Activated T-helper 1 cell treated with anti-CD3 and anti-CD28 coated beads, Interleukin-12 subunit alpha, Interleukin-12 subunit beta, Interleukin-2, Interleukin-4 antibody, amounts not matched to agents 30 ng/mL and 10 ng/mL and 1 ng/mL, durations not matched to agents 14 hours and 24 hours and 36 hours (primary cell): ENCODE measurements around the gene HLF. TPM values are rescaled to one million over a fixed set of nuclear protein-coding genes. Genes with fewer than 3 reads are reported as not detected.
A peak's percentile ranks its signal among the peaks of the same experiment; 100 is the strongest.

Experiments
- DNase-seq: peaks from one replicate; pipeline ENCODE4 v3.0.0; 2021; ENCODE audit warnings: low spot score
- H3K27ac Mint-ChIP-seq: one replicate; pipeline ENCODE4 v1.8.0; 2021; ENCODE audit warnings: mild to moderate bottlenecking, mixed read lengths
- H3K27me3 Mint-ChIP-seq: one replicate; pipeline ENCODE4 v1.8.0; 2022; ENCODE audit warnings: mild to moderate bottlenecking, moderate library complexity, mixed read lengths; ENCODE audit not compliant: insufficient read depth
- H3K36me3 Mint-ChIP-seq: one replicate; pipeline ENCODE4 v1.8.0; 2021; ENCODE audit warnings: low read depth, mixed read lengths
- H3K4me1 Mint-ChIP-seq: one replicate; pipeline ENCODE4 v1.8.0; 2021; ENCODE audit warnings: low read depth, mixed read lengths
- H3K4me3 Mint-ChIP-seq: one replicate; pipeline ENCODE4 v1.8.0; 2021; ENCODE audit warnings: mild to moderate bottlenecking, moderate library complexity, mixed read lengths
- H3K9me3 Mint-ChIP-seq: one replicate; pipeline ENCODE4 v1.8.0; 2021; ENCODE audit warnings: mixed read lengths
- intact Hi-C: fragments of 100-400 bp; cut with micrococcal nuclease; formaldehyde crosslinking; loops from one replicate; pipeline ENCODE4 v1.15.1; 2024
- total RNA-seq: library from RNA; stranded (reverse); gene quantifications from 2 replicates; pipeline ENCODE4 v1.2.3, GENCODE V29; 2022

HLF gene
- total RNA-seq, 1 donor from 2014 or later, result 0.36 TPM

GRCh38 chr17:55237268-55237667, 27.5 kb upstream of the HLF start:
- Mint-ChIP-seq H3K36me3 (no peaks in the 10 kb centered on the region), H3K9me3 (no peaks in the 10 kb centered on the region), H3K4me1 (peaks cover 17% of the 10 kb centered on the region), H3K27me3 (peaks cover 34% of the 10 kb centered on the region), H3K27ac (no peak overlapping the region), H3K4me3 (peak overlapping the region; percentile 58)
- DNase-seq, result no peak
- intact Hi-C loops, result loop anchor here (5.0 kb wide), 1 partner anchor 200 kb away; no protein-coding TSS in a partner anchor

DNA sequence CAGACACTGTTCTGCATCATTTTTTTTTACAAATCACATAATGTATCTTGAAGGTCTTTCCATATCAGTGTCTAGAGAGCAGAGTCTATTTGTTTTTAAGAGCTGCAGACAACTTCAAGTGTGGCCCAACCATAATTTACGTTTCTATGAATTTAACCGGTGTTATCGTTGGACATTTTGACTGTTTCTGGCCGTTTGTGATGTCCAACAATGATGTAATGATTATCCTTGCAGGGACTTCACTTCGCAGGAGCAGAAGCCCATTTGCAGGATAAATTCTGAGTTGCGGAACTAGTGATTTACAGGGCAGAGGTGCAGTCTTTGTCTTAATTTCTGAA, 26.9 kb upstream of the HLF start:
- peak overlapping the region; percentile 56 for H3K4me3 Mint-ChIP-seq
- H3K36me3 Mint-ChIP-seq, result no peaks in the 10 kb centered on the region
- peaks cover 17% of the 10 kb centered on the region for H3K4me1 Mint-ChIP-seq
- no peak for DNase-seq
- intact Hi-C loops, result loop anchor here (1.0 to 5.0 kb wide), 5 partner anchors 26 to 270 kb away; partner anchors contain the start of genes COX11, HLF and STXBP4
- H3K27ac Mint-ChIP-seq, result no peak overlapping the region
- peaks cover 34% of the 10 kb centered on the region for H3K27me3 Mint-ChIP-seq
- H3K9me3 Mint-ChIP-seq, result no peaks in the 10 kb centered on the region

- H3K27ac Mint-ChIP-seq, result peak overlapping the region; percentile 69
- H3K9me3 Mint-ChIP-seq, result no peaks in the 10 kb centered on the region
- peaks cover 34% of the 10 kb centered on the region for H3K27me3 Mint-ChIP-seq
- H3K4me1 Mint-ChIP-seq, result peaks cover 17% of the 10 kb centered on the region
- peak overlapping the region; percentile 81 for H3K4me3 Mint-ChIP-seq
- no peaks in the 10 kb centered on the region for H3K36me3 Mint-ChIP-seq
- intact Hi-C loops, result loop anchor here (1.0 to 5.0 kb wide), 5 partner anchors 26 to 270 kb away; partner anchors contain the start of genes COX11, HLF and STXBP4
- peak; percentile 75 for DNase-seq
Observed at GRCh38 chr17:55238179-55238930, 26.4 kb upstream of the HLF start.

DNA sequence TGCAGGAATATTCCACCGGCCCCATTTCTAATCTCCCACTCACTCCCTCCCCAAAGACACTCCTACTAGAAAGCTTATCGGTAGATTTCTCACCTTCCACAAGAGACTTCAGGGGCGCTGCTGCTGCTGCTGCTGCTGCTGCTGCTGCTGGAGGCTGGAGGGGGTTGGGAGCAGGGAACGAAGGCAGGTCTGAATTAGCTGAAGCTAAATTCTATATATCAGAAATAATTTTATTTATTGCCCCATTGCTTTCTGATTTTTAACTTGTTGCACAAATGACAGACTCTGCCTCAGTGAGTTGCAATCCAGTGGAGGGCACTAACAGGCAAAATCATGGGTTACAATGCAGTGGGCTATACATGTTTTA, 25.8 kb upstream of the HLF start:
- peaks cover 17% of the 10 kb centered on the region for H3K4me1 Mint-ChIP-seq
- H3K27me3 Mint-ChIP-seq, result peaks cover 38% of the 10 kb centered on the region
- DNase-seq, result no peak
- H3K36me3 Mint-ChIP-seq, result no peaks in the 10 kb centered on the region
- intact Hi-C loops, result loop anchor here (1.0 to 5.0 kb wide), 5 partner anchors 25 to 271 kb away; partner anchors contain the start of genes COX11, HLF and STXBP4
- H3K9me3 Mint-ChIP-seq, result no peaks in the 10 kb centered on the region
- peak overlapping the region; percentile 81 for H3K4me3 Mint-ChIP-seq
- H3K27ac Mint-ChIP-seq, result peak overlapping the region; percentile 69

GRCh38 chr17:55241097-55241496, 23.7 kb upstream of the HLF start:
- Mint-ChIP-seq H3K36me3 (no peaks in the 10 kb centered on the region), H3K27ac (no peak overlapping the region), H3K9me3 (no peaks in the 10 kb centered on the region), H3K27me3 (peaks cover 50% of the 10 kb centered on the region), H3K4me1 (peaks cover 17% of the 10 kb centered on the region), H3K4me3 (no peak overlapping the region)
- no peak for DNase-seq
- intact Hi-C loops, result no loop called here

GRCh38 chr17:55242476-55242875, 22.3 kb upstream of the HLF start:
- peaks cover 53% of the 10 kb centered on the region for H3K27me3 Mint-ChIP-seq
- H3K27ac Mint-ChIP-seq, result no peak overlapping the region
- no peaks in the 10 kb centered on the region for H3K36me3 Mint-ChIP-seq
- H3K4me1 Mint-ChIP-seq, result peaks cover 11% of the 10 kb centered on the region
- no peaks in the 10 kb centered on the region for H3K9me3 Mint-ChIP-seq
- intact Hi-C loops, result no loop called here
- H3K4me3 Mint-ChIP-seq, result no peak overlapping the region
- no peak for DNase-seq

GRCh38 chr17:55245986-55246385, 18.8 kb upstream of the HLF start:
- H3K27me3 Mint-ChIP-seq, result peaks cover 36% of the 10 kb centered on the region
- no peak for DNase-seq
- no peaks in the 10 kb centered on the region for H3K4me1 Mint-ChIP-seq
- H3K9me3 Mint-ChIP-seq, result no peaks in the 10 kb centered on the region
- H3K4me3 Mint-ChIP-seq, result no peak overlapping the region
- H3K27ac Mint-ChIP-seq, result no peak overlapping the region
- intact Hi-C loops, result no loop called here
- no peaks in the 10 kb centered on the region for H3K36me3 Mint-ChIP-seq

GRCh38 chr17:55246583-55246982, 18.2 kb upstream of the HLF start:
- H3K4me3 Mint-ChIP-seq, result no peak overlapping the region
- no peaks in the 10 kb centered on the region for H3K36me3 Mint-ChIP-seq
- peaks cover 37% of the 10 kb centered on the region for H3K27me3 Mint-ChIP-seq
- H3K4me1 Mint-ChIP-seq, result no peaks in the 10 kb centered on the region
- intact Hi-C loops, result no loop called here
- no peaks in the 10 kb centered on the region for H3K9me3 Mint-ChIP-seq
- no peak for DNase-seq
- no peak overlapping the region for H3K27ac Mint-ChIP-seq

DNA sequence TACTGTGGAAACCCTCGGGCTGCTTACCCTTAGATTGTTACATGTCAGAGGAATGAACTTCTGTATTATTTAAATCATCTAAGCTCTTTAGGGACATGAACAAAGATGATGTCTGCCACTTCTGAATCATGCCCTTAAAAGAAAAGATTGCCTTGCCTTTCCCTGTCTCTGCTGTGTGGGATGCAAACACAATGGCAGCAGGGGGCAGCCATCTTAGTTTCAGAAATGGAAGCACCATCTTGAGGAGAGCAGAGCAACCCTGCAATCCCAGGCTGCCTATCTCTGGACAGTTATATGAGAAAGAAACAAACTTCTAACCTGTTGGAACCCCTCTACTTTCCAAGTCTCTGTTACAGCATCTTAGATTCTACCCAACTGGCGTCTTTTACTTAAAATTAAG, 16.7 kb upstream of the HLF start:
- intact Hi-C loops, result no loop called here
- DNase-seq, result no peak
- H3K4me3 Mint-ChIP-seq, result no peak overlapping the region
- no peaks in the 10 kb centered on the region for H3K4me1 Mint-ChIP-seq
- H3K36me3 Mint-ChIP-seq, result no peaks in the 10 kb centered on the region
- H3K9me3 Mint-ChIP-seq, result no peaks in the 10 kb centered on the region
- no peak overlapping the region for H3K27ac Mint-ChIP-seq
- H3K27me3 Mint-ChIP-seq, result peaks cover 31% of the 10 kb centered on the region

GRCh38 chr17:55249861-55250260, 14.9 kb upstream of the HLF start:
- H3K9me3 Mint-ChIP-seq, result no peaks in the 10 kb centered on the region
- H3K27ac Mint-ChIP-seq, result no peak overlapping the region
- peaks cover 20% of the 10 kb centered on the region for H3K27me3 Mint-ChIP-seq
- H3K36me3 Mint-ChIP-seq, result no peaks in the 10 kb centered on the region
- H3K4me1 Mint-ChIP-seq, result no peaks in the 10 kb centered on the region
- H3K4me3 Mint-ChIP-seq, result no peak overlapping the region
- DNase-seq, result no peak
- intact Hi-C loops, result no loop called here

DNA sequence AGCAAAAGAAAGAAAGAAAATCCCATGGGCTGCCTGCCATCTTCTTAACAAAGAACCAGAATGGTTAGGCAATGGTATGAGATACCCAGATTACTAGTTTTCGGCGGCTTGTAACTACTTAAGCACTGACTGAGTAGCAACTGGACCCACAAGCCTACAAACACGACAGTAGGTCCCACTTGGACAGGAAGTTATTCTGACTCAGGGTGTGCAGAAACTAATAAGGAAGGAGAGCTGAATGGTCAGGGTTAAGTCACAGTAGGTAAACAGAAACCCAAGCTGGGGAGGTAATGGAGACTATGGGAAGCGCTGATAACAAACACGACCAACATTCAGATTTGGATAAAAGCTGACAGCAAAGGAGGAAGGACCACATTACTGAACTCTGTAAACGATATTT, 10.4 kb upstream of the HLF start:
- H3K27me3 Mint-ChIP-seq, result peaks cover 21% of the 10 kb centered on the region
- H3K4me1 Mint-ChIP-seq, result no peaks in the 10 kb centered on the region
- no peaks in the 10 kb centered on the region for H3K9me3 Mint-ChIP-seq
- no peak for DNase-seq
- no peak overlapping the region for H3K4me3 Mint-ChIP-seq
- H3K36me3 Mint-ChIP-seq, result no peaks in the 10 kb centered on the region
- H3K27ac Mint-ChIP-seq, result no peak overlapping the region
- intact Hi-C loops, result no loop called here

DNA sequence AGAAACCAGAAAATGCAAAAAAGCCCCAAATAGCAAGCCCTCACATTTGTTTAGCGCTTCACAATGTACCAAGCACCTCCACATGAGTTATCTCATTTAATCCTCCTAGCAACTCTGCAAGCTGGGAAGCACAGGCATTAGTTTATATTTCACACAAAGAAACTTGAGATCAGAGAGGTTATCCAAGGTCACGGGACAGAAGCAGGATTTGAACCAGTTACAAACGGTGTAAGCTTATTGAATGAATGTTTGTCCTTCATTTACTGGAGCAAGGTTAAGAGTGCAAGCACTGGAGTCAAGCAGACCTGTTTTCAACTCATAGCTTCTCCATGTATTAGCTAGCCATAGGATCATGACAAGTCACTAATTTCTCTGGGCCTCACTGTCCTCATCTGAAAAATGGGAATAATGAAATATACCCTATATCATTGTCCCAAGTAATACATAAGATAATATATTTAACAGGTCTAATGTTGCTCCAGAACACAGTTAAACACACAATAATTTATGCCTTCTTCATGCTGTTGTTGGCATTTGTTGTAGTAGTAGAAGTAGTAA, 6.1 kb upstream of the HLF start:
- Mint-ChIP-seq H3K4me3 (no peak overlapping the region), H3K4me1 (peaks cover 4% of the 10 kb centered on the region), H3K27me3 (peaks cover 47% of the 10 kb centered on the region), H3K36me3 (no peaks in the 10 kb centered on the region), H3K9me3 (peaks cover 10% of the 10 kb centered on the region), H3K27ac (no peak overlapping the region)
- DNase-seq, result no peak
- intact Hi-C loops, result no loop called here

GRCh38 chr17:55259684-55260111, 5.1 kb upstream of the HLF start:
- Mint-ChIP-seq H3K27me3 (peaks cover 57% of the 10 kb centered on the region), H3K4me3 (no peak overlapping the region), H3K9me3 (peaks cover 10% of the 10 kb centered on the region), H3K36me3 (no peaks in the 10 kb centered on the region), H3K4me1 (peaks cover 14% of the 10 kb centered on the region), H3K27ac (no peak overlapping the region)
- intact Hi-C loops, result no loop called here
- DNase-seq, result no peak
